DMS79 treated with DMSO at 0.1 percent for 48 hours (cell line): ENCODE data around the gene PLGRKT.

ENCODE experiments used
- DNase-seq: peaks from one replicate; lab custom pipeline; 2025; lab: John Stamatoyannopoulos, UW

PLGRKT gene

DNA sequence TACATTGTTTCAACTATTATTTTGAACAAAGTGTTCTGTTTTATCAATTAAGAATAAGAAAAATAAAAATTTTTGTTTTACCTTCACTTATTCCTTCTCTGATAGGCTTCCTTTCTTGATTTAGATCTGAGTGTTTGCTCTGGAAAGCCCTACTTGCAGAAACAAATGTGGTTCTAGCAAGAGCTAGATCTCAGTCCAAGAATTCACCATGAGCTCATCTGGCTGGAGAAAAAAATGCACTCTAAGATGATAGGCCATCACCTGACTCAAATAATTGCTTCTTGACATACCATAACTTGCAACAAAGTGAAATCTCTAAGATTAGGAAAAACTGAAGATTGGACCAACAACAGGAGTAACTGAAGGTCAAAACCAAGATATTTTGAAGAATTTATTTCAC is 126.9 kb downstream of the PLGRKT start:
- DNase-seq = no peak
